ENCODE measurements around the gene MDK.
"Not testable (repeated sequence)": the region's sequence is repeated elsewhere in the genome, so short reads cannot be mapped to it uniquely, and the experiment has no call there.

MDK gene

DNA sequence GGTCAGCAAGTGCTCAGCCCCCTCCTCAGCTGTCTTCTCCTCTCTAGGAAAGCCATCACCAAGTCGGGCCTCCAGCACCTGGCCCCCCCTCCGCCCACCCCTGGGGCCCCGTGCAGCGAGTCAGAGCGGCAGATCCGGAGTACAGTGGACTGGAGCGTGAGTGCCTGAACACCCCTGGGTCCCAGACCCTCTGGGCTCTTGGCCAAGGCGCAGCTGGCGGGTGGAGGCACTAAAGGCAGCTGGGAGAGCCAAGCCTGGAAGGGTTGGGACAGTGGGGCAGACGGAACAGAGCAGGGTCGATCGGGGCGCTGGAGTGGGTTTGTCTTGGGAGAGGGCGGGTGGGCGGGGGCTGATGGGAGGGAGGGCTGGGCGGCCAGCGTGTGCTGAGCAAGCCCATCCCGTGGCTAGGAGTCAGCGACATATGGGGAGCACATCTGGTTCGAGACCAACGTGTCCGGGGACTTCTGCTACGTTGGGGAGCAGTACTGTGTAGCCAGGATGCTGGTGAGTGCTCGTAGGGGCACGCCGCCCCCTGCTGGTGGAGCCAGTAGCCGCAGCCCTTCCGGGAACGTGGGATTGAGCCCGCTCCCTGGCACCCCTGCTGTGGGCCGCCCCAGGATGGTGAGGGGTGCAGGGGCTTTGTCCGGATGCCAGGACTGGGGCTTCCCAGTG is 14.1 kb upstream of the MDK start:
- peak; percentile 72 for DNase-seq (ENCODE audit: low spot score)

- no peak for DNase-seq (ENCODE audit: low spot score)
Observed at GRCh38 chr11:46367916-46368267, 13.6 kb upstream of the MDK start.

DNA sequence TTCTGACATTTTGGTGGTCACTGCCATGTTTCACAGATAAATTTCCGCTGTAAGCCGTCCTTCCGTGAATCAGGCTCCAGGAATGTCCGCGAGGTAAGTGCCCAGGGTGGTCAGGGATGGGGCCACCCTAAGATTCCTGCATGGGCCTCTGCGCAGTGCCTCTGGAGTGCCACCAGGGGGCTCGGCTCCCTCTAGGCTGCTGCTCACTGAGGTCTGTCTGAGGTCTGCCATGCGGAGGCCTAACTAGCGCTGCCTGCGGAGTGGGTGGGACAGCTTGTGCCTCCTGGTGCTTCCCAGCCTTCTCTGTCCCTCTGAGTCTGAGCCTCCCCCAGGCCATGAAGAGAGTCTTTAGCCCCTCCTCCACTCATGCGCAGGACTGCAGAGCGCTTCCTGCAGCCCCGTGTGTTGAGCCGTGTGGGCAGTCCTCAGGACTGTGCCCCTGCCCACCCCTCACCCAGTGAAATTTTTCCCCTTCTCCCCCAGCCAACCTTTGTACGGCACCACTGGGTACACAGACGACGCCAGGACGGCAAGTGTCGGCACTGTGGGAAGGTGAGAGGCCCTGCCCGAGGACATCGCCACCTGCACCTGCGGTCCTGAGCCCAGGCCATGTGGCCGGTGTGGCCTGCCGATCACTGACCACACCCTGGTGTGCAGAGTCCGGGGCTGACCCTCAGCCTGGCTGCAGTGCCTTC is 11.9 kb upstream of the MDK start:
- peak; percentile 65 for DNase-seq (ENCODE audit: low spot score)

- no peak for DNase-seq (ENCODE audit: low spot score)
Observed at GRCh38 chr11:46370253-46370652, 11.2 kb upstream of the MDK start.

DNA sequence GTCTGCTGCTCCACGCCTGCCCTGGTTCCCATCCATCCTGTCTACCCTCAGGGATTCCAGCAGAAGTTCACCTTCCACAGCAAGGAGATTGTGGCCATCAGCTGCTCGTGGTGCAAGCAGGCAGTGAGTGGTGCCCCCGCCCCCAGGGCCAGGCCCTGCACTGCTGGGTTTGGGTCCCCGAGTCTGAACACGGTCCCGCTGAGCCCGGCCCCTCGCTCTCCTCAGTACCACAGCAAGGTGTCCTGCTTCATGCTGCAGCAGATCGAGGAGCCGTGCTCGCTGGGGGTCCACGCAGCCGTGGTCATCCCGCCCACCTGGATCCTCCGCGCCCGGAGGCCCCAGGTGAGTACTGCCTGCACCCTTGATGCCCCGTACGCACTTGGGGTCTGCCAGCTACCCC is 10.2 kb upstream of the MDK start:
- not testable (repeated sequence) for DNase-seq (ENCODE audit: low spot score)

DNA sequence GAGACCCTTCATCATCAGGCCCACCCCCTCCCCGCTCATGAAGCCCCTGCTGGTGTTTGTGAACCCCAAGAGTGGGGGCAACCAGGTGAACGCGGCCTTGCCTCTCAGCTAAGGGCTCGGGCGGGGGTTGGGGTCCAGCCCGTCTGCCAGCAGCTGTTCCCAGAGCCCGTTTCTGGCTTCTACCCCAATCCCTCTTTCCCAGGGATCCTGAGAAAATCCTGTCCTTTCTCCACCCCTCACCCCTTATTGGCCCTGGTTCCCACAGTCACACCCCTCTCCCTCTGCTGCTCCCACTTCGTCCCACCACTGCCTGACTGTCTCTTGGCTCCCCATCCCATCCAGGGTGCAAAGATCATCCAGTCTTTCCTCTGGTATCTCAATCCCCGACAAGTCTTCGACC is 9.4 kb upstream of the MDK start:
- DNase-seq (ENCODE audit: low spot score): no peak

- not testable (repeated sequence) for DNase-seq (ENCODE audit: low spot score)
Observed at GRCh38 chr11:46372501-46372900, 9.0 kb upstream of the MDK start.

DNA sequence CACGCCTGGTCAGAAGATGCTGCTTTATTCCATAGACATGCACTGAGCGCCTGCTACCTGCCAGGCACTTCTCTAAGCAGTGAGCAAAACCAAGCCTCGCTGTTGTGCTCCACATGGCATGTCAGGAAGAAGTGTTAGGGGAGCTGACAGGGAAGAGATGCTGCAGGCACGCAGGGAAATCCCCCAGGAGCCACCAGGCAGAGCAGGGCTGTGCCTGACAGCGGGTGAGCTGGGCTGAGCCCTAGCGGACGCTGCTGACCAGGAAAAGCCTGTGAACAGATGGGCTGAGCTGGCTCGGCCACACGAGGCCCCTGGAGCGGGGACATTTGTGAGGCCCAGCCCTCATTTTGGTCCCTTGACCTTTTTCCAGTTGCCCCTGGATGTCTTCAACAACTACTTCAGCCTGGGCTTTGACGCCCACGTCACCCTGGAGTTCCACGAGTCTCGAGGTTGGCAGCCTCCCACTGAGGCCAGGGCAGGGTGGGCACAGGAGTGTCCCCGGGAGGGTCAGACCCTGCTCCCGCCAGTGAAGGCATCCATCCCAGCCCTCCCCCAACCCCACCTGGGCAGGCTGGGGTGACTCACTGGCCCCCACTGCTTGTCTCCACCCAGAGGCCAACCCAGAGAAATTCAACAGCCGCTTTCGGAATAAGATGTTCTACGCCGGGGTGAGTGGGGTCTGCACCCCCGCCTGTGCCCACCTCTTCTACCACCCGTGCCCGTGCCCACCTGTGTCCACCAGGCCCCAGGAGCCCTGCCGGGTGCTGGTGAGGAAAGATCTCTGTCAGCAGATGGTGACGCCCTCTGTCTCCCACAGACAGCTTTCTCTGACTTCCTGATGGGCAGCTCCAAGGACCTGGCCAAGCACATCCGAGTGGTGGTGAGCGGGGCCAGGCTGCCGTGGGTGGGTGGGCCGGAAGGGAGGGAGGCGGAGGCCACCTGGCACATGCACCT is 7.4 kb upstream of the MDK start:
- no peak for DNase-seq (ENCODE audit: low spot score)

DNA sequence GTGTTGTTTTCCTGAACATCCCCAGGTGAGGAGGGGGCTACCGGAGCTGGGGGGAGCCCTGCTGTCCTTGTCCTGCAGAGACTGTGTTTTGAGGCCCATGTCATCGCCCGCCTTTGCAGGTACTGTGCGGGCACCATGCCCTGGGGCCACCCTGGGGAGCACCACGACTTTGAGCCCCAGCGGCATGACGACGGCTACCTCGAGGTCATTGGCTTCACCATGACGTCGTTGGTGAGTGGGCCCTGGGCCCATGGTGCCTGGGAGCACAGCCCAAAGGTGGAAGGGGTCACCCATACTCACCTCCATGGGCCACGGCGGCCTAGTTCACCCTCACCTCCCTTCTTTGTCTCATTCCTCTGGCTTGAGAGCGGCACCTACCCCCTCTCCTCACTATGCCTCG is 6.7 kb upstream of the MDK start:
- no peak for DNase-seq (ENCODE audit: low spot score)

DNA sequence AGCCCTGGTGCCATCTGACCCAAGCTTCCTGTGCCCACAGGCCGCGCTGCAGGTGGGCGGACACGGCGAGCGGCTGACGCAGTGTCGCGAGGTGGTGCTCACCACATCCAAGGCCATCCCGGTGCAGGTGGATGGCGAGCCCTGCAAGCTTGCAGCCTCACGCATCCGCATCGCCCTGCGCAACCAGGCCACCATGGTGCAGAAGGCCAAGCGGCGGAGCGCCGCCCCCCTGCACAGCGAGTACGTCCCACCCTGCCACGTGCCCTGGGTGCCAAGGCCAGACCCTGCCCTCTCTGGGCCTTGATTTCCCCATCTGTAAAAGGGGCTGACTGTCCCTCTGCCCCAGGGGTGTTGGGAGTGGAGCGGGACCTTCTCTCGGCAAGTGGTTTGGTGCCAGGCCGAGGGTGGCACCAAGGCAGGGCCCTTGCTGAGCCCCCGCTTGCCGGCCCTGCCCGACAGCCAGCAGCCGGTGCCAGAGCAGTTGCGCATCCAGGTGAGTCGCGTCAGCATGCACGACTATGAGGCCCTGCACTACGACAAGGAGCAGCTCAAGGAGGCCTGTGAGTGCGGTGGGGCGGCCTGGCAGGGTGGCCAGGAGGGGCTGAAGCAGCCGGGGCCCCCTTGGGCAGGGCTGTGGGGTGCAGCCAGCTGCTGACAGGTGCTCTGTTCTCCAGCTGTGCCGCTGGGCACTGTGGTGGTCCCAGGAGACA is 5.9 kb upstream of the MDK start:
- DNase-seq (ENCODE audit: low spot score): no peak

GRCh38 chr11:46376258-46377050 is 5.0 kb upstream of the MDK start:
- DNase-seq (ENCODE audit: low spot score): no peak

DNA sequence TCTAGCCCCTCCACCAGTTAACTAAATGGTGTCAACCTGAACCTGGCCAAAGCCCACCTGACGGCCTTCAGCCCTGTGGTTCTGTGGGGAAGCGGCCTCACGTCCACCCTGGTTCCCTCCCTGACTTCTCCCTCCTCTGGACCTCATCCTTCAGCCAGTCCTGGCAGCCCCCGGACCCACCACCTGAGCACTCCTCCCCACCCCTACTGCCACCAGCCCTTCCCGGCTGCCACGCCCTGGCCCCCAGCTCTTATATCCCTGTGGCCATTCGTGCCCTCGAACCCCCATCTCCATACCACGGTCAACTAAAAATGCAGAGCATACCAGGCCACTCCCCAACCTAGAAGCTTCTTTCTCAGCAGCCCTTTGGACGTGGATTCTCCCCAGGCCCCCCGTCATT is 4.2 kb upstream of the MDK start:
- no peak for DNase-seq (ENCODE audit: low spot score)

- DNase-seq (ENCODE audit: low spot score): no peak
Observed at GRCh38 chr11:46377831-46378230, 3.6 kb upstream of the MDK start.

GRCh38 chr11:46378296-46378695 is 3.2 kb upstream of the MDK start:
- no peak for DNase-seq (ENCODE audit: low spot score)

DNA sequence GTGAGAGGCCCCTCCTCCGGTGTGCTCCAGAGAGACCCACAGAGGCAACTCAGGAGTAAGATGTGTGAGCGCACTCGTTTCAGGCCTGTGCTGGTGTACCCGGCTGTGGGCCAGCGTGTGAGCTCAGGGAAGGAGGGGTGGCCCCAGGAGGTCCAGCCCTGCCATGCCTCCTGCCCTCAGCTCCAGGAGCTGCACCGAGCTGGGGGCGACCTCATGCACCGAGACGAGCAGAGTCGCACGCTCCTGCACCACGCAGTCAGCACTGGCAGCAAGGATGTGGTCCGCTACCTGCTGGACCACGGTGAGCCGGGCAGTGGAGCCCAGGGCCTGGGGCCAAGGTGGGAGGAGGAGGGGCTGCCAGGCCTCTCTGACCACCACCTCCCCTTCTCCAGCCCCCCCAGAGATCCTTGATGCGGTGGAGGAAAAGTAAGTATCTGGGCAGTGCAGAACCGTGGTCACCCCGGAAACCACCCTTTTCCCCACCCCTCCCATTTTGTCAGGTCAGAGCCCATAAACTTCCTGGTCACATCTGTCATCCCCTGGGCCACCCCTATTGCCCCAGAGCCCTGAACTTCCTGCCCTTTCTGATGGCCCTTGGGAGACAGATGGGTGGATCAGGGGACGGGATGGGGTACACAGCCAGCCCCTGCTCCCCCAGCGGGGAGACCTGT is 2.5 kb upstream of the MDK start:
- no peak for DNase-seq (ENCODE audit: low spot score)

GRCh38 chr11:46379482-46380293 is 1.8 kb upstream of the MDK start:
- DNase-seq (ENCODE audit: low spot score): not testable (repeated sequence)

GRCh38 chr11:46380340-46381047 is 975 bp upstream of the MDK start:
- peak; percentile 40 for DNase-seq (ENCODE audit: low spot score)

GRCh38 chr11:46381819-46382645 is 563 bp downstream of the MDK start:
- no peak for DNase-seq (ENCODE audit: low spot score)
